NCI-H2107 (cell line): ENCODE data around the gene MRPL54.

Source experiments
- DNase-seq: peaks from one replicate; lab custom pipeline; 2025; lab: John Stamatoyannopoulos, UW

The MRPL54 gene

GRCh38 chr19:3769494-3769893 is 7.0 kb downstream of the MRPL54 start:
- DNase-seq = no peak

GRCh38 chr19:3770136-3770999 is 7.9 kb downstream of the MRPL54 start:
- no peak for DNase-seq

- DNase-seq = no peak
These were observed 8.8 kb downstream of the MRPL54 start for GRCh38 chr19:3771000-3771905.

DNA sequence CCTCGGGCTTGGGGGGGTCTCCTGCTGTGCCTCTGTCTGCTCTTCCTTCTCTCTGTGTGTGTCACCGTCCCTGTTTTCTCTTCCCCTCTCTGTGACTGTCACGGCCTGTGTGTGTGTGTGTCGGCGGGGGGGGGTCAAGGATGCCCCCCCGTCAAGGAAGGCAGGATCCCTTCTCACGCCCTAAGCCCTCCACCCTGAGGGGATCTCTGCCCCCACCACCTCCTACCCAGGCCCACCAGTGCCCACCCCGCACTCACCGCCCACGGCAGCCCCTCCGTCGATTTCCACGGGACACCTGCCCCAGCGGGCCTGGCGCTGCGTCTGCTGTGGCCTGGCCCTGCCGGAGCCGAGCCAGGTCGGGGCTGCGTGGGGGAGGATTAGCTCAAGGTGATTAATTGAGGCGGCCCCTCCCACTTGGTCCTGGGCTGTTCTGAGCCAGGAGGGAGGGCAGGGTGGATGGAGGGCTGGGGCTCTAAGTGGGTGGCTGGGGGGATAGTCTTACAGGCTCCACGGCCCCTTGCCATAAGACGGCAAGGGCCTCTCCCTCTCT is 9.5 kb downstream of the MRPL54 start, which contains the start of gene RAX2:
Gene RAX2, minus strand, starts transcription at position 323 of the 550 bp plus-strand sequence. CDS start 486 bp downstream, outside the sequence.
- no peak for DNase-seq

DNA sequence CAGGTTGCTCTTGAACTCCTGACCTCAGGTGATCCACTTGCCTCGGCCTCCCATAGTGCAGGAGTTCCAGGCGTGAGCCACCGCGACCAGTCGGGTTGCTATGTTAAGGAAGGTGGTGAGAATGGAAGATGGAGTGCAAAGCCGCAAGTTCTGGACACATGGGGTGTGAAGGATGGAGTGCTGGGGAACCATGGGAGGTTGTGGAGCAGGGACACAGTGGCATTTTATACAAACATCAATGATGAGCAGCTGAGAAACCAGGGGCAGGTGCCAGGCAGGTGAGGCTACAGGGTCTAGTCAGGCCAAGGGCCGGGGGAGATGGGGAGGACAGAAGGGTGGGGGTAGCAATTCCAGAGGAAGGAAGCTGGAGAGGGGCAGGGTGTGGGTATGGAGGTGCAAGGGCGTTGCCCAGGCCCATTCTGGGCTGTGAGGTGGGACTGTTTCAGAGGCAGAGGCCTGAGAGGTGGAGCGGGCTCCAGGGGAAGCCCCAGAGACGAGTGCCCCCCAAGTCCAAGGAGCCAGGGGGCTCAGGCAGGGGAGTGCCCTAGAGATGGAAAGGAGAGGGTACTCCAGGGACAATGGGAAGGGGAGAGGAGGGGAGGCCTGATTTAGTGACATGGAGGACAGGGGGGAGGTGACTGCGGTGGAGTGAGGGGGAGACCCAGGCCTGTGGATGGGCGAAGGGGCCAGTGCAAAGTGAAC is 11.5 kb downstream of the MRPL54 start:
- no peak for DNase-seq

GRCh38 chr19:3774621-3775373 is 12.3 kb downstream of the MRPL54 start:
- DNase-seq = no peak

DNA sequence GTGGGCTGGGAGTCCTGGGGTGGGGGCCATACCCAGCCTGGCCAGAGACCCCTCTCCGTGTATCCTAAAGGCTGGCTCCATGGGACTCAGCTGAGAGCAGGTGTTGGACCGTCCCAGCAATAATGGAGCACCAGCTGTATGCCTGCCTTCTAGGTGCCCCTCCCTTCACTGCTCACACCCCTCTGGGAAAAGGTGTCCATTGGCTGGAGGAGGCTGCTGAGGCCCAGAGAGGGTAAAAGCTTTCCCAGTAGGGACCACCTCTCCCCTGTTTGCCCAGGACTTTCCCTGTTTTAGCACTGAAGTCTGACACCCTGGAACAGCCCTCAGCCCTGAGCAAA is 12.9 kb downstream of the MRPL54 start:
- DNase-seq = no peak

DNA sequence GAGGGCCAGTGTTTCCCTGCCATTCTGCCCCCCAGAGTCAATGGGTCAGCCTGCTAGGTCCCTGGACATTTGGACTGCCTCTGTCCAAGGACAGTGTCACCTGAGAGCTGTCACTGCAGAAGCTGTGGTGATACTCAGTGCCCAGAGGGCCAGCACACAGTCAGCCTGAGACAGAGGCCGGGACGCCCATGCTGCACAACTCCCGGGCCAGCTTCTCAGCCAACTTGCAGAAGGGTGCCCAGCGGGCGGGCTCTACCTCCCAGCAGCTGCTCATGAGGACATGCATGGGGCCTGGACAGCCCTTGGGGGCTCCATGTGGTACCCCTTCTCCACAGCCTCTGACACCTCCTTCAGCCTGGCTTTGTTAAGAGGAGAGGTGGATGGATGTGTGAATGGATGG is 13.3 kb downstream of the MRPL54 start:
- DNase-seq = no peak

DNA sequence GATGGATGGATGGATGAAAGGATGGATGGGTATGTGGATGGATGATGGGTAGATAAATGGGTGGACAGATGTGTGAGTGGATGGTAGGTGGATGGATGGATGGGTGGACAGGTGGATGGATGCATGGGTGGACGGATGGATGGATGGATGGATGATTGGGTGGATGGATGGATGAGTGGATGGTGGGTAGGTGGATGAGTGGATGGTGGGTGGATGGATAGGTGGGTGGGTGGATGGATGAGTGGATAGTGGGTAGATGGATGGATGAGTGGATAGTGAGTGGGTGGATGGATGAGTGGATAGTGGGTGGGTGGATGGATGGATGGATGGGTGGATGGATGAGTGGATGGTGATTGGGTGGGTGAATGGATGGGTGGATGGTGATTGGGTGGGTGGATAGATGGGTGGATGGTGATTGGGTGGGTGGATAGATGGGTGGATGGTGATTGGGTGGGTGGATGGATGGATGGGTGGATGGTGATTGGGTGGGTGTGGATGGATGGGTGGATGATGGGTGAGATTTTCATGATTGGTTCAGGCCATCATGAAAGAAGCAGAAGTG is 14.1 kb downstream of the MRPL54 start:
- no peak for DNase-seq

- no peak for DNase-seq
These were observed 15.8 kb downstream of the MRPL54 start for GRCh38 chr19:3778104-3778867.

DNA sequence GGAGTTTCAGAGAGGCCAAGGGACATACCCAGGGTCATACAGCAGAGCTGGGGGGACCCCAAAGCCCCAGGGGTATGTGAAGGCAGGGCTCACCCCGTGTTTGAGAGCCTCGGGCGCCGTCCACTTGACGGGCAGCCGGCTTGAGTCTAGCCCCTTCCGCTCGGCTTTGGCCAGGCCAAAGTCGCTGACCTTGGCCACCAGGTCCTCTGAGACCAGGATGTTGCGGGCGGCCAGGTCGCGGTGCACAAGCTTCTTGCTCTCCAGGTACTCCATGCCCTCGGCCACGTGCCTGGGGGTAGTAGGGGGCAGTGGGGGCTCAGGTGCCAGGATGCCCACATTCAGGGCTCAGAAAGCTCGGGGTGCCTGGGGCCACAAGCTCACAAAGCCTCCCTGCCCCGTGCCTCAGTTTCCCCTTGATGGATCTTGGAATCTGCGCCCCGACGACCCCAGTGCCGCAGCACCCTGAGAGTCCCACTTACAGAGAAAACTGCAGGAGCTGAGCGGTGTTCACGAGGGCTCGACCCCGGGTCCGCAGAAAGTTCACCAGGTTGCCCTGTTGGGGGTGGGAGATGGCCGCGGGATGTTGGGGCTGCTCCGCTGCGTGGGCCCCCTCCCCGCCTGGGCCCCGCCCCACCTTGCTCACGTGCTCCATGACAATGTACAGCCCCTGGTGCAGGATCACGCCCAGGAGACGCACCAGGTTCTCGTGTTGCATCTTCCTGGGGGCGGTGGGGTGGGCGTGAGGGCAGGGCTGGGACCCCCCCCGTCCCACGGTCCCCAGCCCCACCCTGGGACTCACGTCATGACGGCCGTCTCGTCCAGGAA is 16.6 kb downstream of the MRPL54 start:
- DNase-seq = no peak

- no peak for DNase-seq
These were observed 18.4 kb downstream of the MRPL54 start for GRCh38 chr19:3780786-3781304.

DNA sequence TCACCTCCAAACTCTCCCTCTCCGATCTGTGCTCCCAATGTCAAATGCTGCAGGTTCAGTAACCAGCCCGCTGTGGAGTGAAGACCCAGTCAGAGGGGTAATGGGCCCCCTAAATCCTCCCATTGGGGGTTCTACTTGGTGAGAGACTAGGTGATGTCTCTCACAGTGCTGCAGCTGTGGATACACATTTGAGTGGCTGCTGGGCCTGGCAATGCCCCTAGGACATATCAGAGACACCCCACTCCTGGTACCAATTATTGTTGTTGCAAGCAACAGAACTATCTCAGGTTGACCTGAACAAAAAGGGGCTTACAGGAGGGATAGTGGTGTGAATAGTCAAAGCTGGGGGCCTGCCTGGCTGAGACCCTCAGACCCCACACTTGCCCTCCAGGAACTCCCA is 19.1 kb downstream of the MRPL54 start:
- DNase-seq = no peak

- no peak for DNase-seq
These were observed 19.8 kb downstream of the MRPL54 start for GRCh38 chr19:3782330-3782729.

DNA sequence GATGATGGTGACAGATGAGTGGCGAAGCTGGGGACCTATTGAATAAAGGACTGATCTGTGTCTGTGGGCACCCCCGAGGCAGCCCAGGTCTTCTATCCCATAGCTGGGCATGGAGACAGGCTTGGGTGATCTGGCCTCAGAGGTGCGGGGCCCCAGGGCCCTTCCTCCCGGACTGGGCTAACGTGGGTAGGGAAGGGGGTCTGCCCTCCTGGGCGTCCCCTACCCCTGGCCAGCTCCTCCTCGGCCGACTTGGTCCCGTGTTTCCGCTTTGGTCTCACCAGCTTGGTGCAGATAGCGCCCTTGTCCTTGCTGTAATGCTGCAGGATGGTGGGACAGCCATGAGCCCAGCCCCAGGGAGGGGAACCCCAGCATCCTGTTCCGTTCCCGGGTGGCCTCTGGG is 20.4 kb downstream of the MRPL54 start:
- no peak for DNase-seq

GRCh38 chr19:3783660-3784584 is 21.4 kb downstream of the MRPL54 start:
- no peak for DNase-seq

DNA sequence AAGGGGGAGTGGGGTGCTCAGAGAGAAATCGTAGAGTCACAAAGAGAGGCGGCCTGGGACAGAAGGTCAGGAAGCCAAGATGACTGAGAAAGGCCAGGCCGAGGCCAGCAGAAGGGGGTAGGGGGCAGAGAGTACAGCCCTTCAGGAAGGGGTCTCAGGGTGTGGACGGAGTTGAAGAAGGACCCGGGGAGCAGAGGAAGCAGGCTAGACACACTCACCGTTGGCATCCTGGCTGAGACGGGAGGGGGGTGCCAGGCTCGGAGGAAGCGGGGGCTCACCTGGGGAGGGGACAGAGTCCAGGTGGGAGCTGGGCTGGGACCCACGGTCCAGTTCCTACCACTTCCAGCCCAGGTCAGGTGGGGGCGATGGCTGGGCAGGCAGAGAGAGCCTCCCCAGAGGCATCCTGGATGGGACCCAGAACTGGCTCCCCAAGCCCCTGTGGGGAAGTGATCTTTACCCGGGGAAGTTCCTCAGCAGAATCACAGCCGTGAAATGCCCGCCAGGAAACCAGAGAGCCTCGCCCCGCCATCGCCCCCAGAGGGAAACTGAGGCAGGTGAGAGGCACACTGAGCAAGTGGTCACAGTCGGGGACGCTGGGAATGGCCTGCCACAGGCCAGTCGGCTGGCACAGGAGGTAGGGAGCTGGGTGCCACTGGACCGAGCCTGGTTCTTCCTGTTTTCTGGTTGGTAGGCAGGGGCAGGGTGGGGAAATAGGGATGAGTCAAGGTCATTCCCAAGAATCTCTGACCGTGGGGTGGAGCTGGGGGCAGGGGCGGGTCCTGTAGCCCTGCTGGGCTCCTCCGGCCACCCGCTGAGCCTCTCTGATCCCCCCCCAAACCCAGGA is 22.3 kb downstream of the MRPL54 start:
- no peak for DNase-seq
